Nephron progenitor cell (in vitro differentiated cells): ENCODE measurements around the gene POP4.
A peak's percentile ranks its signal among the peaks of the same experiment; 100 is the strongest.

Source experiments
- DNase-seq: peaks from one replicate; pipeline ENCODE4 v3.0.0; 2021
- H3K27ac Mint-ChIP-seq: 2 replicates; pipeline ENCODE4 v1.8.0; 2021; ENCODE audit warnings: mild to moderate bottlenecking, moderate library complexity, mixed read lengths
- H3K27me3 Mint-ChIP-seq: 2 replicates; pipeline ENCODE4 v1.8.0; 2021; ENCODE audit warnings: mild to moderate bottlenecking, low read depth, mixed read lengths; ENCODE audit not compliant: poor library complexity
- H3K36me3 Mint-ChIP-seq: 2 replicates; pipeline ENCODE4 v1.8.0; 2021; ENCODE audit warnings: low read depth, mixed read lengths
- H3K4me1 Mint-ChIP-seq: 2 replicates; pipeline ENCODE4 v1.8.0; 2021; ENCODE audit warnings: mixed read lengths
- H3K4me3 Mint-ChIP-seq: 2 replicates; pipeline ENCODE4 v1.8.0; 2021; ENCODE audit warnings: mild to moderate bottlenecking, moderate library complexity, mixed read lengths
- H3K9me3 Mint-ChIP-seq: 2 replicates; pipeline ENCODE4 v1.8.0; 2021; ENCODE audit warnings: mild to moderate bottlenecking, moderate library complexity, mixed read lengths
- TF ChIP-seq, protein P1 (sequence below): fragments of 200-600 bp; sonication (generic); IDR thresholded peaks from 2 replicates; pipeline ENCODE4 v1.5.0; 2021; ENCODE audit warnings: antibody characterized with exemption

Gene POP4

GRCh38 chr19:29665826-29666577, 59.9 kb downstream of the POP4 start:
- H3K4me3 Mint-ChIP-seq, result peak overlapping the region; percentile 79
- H3K4me1 Mint-ChIP-seq, result peaks cover 45% of the 10 kb centered on the region
- H3K9me3 Mint-ChIP-seq, result no peaks in the 10 kb centered on the region
- H3K27me3 Mint-ChIP-seq, result peaks cover 42% of the 10 kb centered on the region
- peak; percentile 28 for DNase-seq
- no peak overlapping the region for H3K27ac Mint-ChIP-seq
- no peaks in the 10 kb centered on the region for H3K36me3 Mint-ChIP-seq
- TF ChIP-seq, protein P1, sequence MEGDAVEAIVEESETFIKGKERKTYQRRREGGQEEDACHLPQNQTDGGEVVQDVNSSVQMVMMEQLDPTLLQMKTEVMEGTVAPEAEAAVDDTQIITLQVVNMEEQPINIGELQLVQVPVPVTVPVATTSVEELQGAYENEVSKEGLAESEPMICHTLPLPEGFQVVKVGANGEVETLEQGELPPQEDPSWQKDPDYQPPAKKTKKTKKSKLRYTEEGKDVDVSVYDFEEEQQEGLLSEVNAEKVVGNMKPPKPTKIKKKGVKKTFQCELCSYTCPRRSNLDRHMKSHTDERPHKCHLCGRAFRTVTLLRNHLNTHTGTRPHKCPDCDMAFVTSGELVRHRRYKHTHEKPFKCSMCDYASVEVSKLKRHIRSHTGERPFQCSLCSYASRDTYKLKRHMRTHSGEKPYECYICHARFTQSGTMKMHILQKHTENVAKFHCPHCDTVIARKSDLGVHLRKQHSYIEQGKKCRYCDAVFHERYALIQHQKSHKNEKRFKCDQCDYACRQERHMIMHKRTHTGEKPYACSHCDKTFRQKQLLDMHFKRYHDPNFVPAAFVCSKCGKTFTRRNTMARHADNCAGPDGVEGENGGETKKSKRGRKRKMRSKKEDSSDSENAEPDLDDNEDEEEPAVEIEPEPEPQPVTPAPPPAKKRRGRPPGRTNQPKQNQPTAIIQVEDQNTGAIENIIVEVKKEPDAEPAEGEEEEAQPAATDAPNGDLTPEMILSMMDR, result no peak
